VCaP (cell line): ENCODE measurements around the gene SPSB4.

Experiments
- H3K27ac ChIP-seq: fragments of 450-650 bp; 2 replicates; pipeline ENCODE4 v1.5.1; 2017
- TF ChIP-seq, protein P1 (sequence below): fragments of 450-650 bp; conservative IDR thresholded peaks from 2 replicates; pipeline ENCODE4 v1.5.1; 2017; ENCODE audit warnings: mild to moderate bottlenecking, moderate library complexity

SPSB4 gene

DNA sequence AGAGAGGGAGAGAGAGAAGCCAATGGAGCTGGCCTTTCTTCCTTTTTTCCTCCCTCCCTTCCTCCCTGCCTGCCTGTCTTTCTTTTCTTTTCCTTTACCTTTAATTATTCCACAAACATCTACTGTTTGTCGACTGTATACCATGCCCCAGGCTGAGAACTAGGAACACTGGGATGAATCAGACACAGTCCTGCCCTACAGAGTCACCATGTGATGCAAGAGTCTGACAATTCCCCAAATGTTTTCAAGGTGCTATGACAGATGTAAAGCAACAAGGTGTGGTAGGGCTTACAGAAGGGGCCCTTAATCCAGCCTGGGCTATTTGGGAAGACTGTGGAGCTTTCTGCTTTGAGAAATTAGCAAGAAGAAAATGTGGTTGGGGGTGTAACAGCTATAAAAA lies 4.0 kb upstream of the SPSB4 start:
- no peak overlapping the region for H3K27ac ChIP-seq
- TF ChIP-seq, protein P1, sequence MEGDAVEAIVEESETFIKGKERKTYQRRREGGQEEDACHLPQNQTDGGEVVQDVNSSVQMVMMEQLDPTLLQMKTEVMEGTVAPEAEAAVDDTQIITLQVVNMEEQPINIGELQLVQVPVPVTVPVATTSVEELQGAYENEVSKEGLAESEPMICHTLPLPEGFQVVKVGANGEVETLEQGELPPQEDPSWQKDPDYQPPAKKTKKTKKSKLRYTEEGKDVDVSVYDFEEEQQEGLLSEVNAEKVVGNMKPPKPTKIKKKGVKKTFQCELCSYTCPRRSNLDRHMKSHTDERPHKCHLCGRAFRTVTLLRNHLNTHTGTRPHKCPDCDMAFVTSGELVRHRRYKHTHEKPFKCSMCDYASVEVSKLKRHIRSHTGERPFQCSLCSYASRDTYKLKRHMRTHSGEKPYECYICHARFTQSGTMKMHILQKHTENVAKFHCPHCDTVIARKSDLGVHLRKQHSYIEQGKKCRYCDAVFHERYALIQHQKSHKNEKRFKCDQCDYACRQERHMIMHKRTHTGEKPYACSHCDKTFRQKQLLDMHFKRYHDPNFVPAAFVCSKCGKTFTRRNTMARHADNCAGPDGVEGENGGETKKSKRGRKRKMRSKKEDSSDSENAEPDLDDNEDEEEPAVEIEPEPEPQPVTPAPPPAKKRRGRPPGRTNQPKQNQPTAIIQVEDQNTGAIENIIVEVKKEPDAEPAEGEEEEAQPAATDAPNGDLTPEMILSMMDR = no peak

DNA sequence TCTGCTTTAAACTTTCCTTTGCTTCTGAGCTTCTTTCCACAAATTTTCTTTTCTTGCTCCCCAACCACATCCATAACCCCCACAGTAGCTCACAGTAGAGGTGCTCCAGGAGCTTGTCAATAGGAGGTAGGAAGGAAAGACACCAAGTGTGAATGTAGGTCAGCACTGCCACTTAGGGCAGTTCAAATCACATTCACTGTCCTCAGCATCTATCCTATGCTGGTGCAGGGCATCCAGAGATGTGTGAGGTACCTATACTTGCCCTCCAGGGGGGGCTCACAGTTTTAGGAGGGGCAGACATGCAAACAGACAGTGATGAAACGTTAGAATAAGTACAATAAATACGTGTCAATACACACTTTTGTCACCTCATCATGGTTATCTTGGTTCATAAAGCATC lies 1.5 kb upstream of the SPSB4 start:
- H3K27ac ChIP-seq = no peak overlapping the region
- TF ChIP-seq, protein P1 = no peak

DNA sequence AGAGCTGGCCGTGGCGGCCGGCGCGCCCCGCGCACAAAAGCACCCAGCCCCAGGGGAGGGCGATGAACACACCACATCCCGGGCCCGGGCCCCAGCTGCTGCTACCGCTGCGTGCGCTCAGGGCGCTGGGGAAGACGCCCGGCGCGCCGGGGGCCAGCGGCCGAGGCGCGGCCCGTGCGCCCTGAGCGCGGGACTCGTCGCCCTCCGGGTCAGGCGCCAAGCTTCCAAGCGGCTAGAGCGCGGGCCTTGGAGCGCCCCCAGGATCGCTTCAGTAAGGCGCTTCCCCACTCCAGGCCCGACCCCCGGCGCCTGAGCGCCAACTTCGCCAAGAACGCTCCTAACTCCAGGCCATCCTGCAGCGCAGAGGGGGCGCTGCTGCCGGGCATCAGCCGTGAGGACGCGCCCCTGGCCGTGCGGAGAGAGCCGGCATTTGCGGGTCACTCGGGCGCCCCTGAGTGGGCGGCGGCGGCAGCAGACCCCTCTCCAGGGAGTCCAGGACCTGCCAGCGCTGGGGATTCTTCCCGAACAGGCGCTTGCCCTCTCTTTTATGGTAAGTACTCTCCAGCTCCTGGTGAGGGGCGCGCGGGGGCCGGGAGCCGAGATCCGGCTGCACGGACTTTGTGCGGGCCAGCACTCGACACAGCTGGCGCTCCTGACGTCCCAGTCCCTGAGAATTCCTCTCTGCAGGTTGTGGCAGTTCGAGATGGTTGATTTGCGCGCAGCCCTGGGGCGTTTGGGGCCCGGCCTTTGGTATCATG lies 475 bp downstream of the SPSB4 start:
- TF ChIP-seq, protein P1 = no peak
- H3K27ac ChIP-seq = no peak overlapping the region

DNA sequence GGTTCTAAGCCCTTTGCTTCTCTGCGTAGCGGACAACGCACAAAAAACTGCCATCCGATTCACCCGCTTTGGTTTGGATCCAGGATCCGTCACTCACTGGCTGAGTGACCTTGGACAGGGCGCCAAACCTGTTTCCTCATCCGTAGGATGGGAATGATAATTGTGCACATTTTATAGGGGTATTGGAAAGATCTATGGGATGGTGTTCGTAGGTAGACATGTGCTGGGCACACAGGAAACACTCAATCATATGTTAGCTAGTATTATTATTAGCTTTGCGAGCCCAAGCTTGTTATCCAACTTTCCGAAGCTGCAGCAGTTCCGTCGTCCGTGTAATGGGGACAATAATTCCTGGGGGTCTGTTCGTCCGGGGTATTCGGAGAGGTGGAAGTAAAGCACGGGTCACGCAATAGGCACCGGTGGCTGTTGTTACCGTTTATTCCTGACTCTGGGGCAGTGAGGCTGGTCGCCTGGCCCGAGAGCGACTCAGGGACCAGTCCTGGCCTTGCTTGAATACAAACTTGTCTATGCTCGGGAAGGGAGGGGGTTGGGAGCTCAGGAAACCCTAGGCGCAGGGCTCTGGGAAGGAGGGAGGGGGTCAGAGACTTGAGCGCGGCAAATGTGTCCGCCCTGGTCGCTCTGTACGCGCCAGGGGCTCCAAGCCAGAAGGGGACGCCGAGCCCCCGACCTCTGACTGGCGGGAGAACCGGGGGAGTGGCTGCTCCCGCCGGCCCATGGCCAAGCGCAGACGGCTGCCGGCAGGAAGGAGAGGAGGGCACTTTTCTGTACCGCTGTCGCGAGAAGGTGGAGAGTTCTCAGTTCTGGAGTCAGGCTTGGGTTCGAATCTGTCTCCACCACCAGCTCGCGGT lies 1.3 kb downstream of the SPSB4 start:
- TF ChIP-seq, protein P1 = no peak
- no peak overlapping the region for H3K27ac ChIP-seq

DNA sequence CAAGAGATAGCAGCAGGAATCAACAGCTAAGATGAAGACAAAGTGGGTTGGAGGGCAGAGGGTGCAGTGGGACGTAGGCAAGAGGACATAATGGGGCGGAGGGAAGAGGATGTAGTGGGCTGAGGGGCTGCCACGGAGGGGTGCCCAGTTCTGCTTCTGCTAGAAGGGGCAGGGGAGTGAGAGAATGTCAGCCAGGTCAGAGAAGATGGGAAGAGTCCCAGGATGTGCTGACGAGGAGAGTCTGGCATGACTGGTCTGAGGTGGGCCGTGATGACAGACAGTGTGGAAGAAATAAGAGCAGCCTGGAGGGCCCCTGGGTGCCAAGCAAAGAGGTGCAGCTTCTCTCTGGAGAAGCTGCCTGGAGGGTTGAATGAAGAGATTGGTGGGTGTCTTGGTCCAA lies 4.0 kb downstream of the SPSB4 start:
- H3K27ac ChIP-seq = no peak overlapping the region
- TF ChIP-seq, protein P1 = no peak

DNA sequence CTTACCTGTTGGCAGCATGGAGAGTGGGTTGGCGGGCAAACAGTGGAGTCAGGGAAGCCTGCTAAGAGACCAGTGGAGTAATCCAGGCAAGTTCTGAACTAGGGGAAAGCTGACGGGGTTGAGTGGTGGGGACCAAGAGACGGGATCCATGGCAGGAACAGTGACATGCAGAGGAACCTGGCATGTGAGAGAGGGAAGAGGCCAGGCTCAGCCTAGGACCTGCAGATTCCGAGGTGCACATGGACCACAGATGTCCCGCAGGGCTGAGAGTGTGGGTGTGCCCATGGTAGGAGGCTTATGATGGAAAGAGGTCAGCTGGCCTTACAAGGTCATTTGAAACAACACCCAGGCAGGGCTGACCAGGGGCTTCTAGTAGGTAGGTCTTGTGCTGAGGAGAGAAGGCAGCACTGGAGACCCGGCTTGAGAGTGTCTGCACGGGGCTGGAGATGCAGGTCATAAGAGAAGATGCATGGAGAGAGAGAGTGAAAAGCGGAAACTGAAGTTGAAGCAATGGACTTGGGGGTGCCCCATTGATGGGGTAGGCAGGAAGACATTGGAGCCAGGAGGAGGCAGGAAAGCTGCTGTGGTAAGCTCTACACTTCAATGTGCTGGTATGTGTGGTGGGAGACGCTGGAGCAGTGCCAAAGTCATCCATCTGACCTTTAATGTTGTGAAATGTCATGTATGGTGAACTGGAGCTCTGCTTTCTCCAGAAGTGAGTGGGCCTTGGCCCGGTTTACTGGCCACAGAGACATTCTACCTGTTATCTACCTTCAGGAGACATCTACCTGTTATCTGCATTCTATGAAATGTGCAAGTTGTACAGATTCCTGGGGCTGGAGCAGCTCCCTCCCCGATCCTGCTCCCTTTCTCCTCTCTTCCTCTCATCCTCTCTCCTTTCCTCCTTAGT lies 4.6 kb downstream of the SPSB4 start:
- H3K27ac ChIP-seq = no peak overlapping the region
- TF ChIP-seq, protein P1 = no peak

DNA sequence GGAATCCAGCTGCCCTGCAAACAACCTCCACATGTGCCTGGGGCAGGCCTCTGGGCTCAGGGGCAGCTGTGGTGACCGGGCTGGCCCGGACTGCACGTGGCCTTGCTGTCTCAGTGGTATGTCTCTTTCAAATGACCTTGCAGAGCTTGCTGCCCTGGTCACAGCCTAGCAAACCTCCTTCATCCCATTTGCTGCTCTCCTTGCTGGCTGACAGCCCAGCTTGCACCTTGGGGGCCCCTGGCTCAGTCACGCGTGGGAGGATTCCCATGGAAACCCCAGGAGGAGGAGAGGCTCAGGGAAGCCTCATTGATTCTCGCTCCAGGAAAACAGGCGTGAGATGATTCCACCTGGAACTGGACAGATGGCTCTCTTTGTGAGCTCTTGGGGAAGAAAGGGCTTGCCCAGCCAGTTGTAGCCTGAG lies 5.6 kb downstream of the SPSB4 start:
- TF ChIP-seq, protein P1 = no peak
- no peak overlapping the region for H3K27ac ChIP-seq
